Keratinocyte (primary cell): Measurements from ENCODE around the gene FASN. TPM values are rescaled to one million over a fixed set of nuclear protein-coding genes. Genes with fewer than 3 reads are reported as not detected.

ENCODE experiments used
- DNase-seq: peaks from one replicate; pipeline ENCODE4 v3.0.0-alpha.2; 2011; ENCODE audit warnings: low read depth, missing footprints, low spot score
- FAIRE-seq: peaks from 2 replicates; lab custom pipeline; 2011; peaks lifted over from hg19 to GRCh38; lab: Jason Lieb, UNC
- H2AFZ ChIP-seq: 2 replicates; pipeline ENCODE4 v1.6.0; 2012; ENCODE audit warnings: low read length, control low read depth, inconsistent platforms; ENCODE audit not compliant: control insufficient read depth
- H3K27ac ChIP-seq: 2 replicates; pipeline ENCODE4 v1.5.1; 2011; ENCODE audit warnings: low read length; ENCODE audit not compliant: control insufficient read depth, insufficient read depth
- H3K27me3 ChIP-seq: 3 replicates; pipeline ENCODE4 v1.6.0; 2011; ENCODE audit warnings: low read length; ENCODE audit not compliant: control insufficient read depth, insufficient read depth; ENCODE audit errors: extremely low read depth
- H3K36me3 ChIP-seq, 2 experiments: 2 replicates in 1 of 2; 3 replicates in 1 of 2; pipeline ENCODE4 v1.5.1; 2011; ENCODE audit warnings: low read length in 2 of 2, mild to moderate bottlenecking in 1 of 2; ENCODE audit not compliant: control insufficient read depth in 2 of 2, insufficient read depth in 2 of 2; ENCODE audit errors: extremely low read depth in 1 of 2
- H3K4me1 ChIP-seq: 3 replicates; pipeline ENCODE4 v1.5.1; 2011; ENCODE audit warnings: low read length; ENCODE audit not compliant: control insufficient read depth, insufficient read depth; ENCODE audit errors: extremely low read depth
- H3K4me2 ChIP-seq: 3 replicates; pipeline ENCODE4 v1.6.0; 2011; ENCODE audit warnings: low read depth, low read length; ENCODE audit not compliant: control insufficient read depth, insufficient read depth; ENCODE audit errors: extremely low read depth
- H3K4me3 ChIP-seq, 3 experiments: fragments of 200-600 bp in 1 of 3; sonication (generic) in 1 of 3; 2 replicates in 2 of 3; 3 replicates in 1 of 3; pipeline ENCODE4 v1.5.1; 2011 to 2016; ENCODE audit warnings: low read length in 3 of 3, mild to moderate bottlenecking in 3 of 3, control low read depth in 2 of 3, inconsistent platforms in 1 of 3, low read depth in 1 of 3, mixed read lengths in 1 of 3, mixed run types in 1 of 3, moderate library complexity in 1 of 3; ENCODE audit not compliant: control insufficient read depth in 2 of 3, insufficient read depth in 2 of 3; ENCODE audit errors: extremely low read depth in 1 of 3
- H3K79me2 ChIP-seq: 2 replicates; pipeline ENCODE4 v1.6.0; 2012; ENCODE audit warnings: low read length; ENCODE audit not compliant: control insufficient read depth, insufficient read depth
- H3K9ac ChIP-seq: 3 replicates; pipeline ENCODE4 v1.6.0; 2011; ENCODE audit warnings: low read length; ENCODE audit not compliant: control insufficient read depth, insufficient read depth; ENCODE audit errors: extremely low read depth
- H3K9me1 ChIP-seq: 3 replicates; pipeline ENCODE4 v1.6.0; 2011; ENCODE audit warnings: low read length; ENCODE audit not compliant: control insufficient read depth, insufficient read depth; ENCODE audit errors: extremely low read depth
- H3K9me3 ChIP-seq: 2 replicates; pipeline ENCODE4 v1.5.1; 2012; ENCODE audit warnings: low read depth, low read length; ENCODE audit not compliant: control insufficient read depth
- H4K20me1 ChIP-seq: 3 replicates; pipeline ENCODE4 v1.6.0; 2011; ENCODE audit warnings: low read length; ENCODE audit not compliant: control insufficient read depth, insufficient read depth; ENCODE audit errors: extremely low read depth
- EZH2 ChIP-seq: IDR thresholded peaks from one replicate; pipeline ENCODE4 v1.6.1; 2012; ENCODE audit warnings: inconsistent platforms, mild to moderate bottlenecking, low read length, moderate library complexity
- dilution Hi-C: fragments of 300-500 bp; cut with MboI; formaldehyde crosslinking; loops from one replicate; pipeline ENCODE4 v1.7.0; 2020; ENCODE audit warnings: low sequenced_read_pairs; ENCODE audit not compliant: extremely low pct_ligation_motif_present
- polyA plus RNA-seq, 5 experiments: library from polyadenylated mRNA; depleted of rRNA in 3 of 5; stranded (reverse) in 3 of 5; stranded (forward) in 1 of 5; unstranded in 1 of 5; fragments of >200 nt; gene quantifications; 1 replicate in 1 of 5; 2 replicates in 3 of 5; 3 replicates in 1 of 5; pipeline versions ENCODE4 v1.2.1 to v1.2.3, GENCODE V29; 2011 to 2012; ENCODE audit warnings: missing spikeins in 2 of 5, low read depth in 1 of 5, low replicate concordance in 1 of 5
- TF ChIP-seq, protein P1 (sequence below), 3 experiments: IDR thresholded peaks in 1 of 3; conservative IDR thresholded peaks in 1 of 3; optimal IDR thresholded peaks in 1 of 3; 2 replicates in 2 of 3; 3 replicates in 1 of 3; pipeline versions ENCODE3 to v1.5.1; 2011; ENCODE audit warnings: low read length in 3 of 3, mild to moderate bottlenecking in 3 of 3, moderate library complexity in 2 of 3, control low read depth in 1 of 3, inconsistent platforms in 1 of 3; ENCODE audit not compliant: insufficient read depth in 2 of 3; ENCODE audit errors: extremely low read depth in 1 of 3

FASN gene
- polyA plus RNA-seq, 1 donor (not counting 4 experiments of a cell fraction or from before 2014, with no cell fraction given) = 44.7 TPM

DNA sequence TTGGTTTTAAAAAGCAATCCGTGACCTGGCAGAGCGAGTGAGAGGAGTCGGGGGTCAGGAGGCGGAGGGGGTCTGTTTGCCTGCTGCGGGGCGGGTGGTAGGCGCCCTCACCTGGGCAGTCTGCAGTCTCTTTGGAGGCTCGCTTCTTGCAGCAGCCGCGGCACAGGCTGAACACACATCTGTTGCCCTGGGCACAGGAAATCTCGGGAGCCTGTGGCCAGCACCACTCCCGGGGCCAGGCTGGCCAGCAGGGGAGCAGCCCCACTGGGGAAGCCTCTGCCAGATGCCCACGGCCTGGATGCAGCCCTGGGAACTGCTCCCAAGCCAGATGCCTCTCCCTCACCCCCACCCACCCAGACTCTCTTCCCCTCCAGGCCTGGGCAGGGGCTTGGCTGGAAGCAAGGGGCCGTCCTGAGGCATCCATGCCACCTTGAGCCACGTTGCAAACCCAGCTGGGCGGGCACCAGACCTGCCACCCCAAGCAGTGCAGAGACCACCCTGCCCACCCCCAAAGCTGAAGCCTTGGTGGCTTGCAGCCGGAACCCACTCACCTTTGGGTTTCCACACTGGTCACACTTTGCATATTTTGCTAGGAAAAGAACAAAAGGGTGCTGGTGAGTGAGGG lies 39.7 kb downstream of the FASN start:
- Histone ChIP-seq H3K9me1 (no peaks in the 10 kb centered on the region), H3K36me3 (peaks cover 32 to 46% of the 10 kb centered on the region in 2 experiments), H3K4me1 (no peaks in the 10 kb centered on the region), H3K4me3 (no peak overlapping the region), H3K79me2 (peaks cover 8% of the 10 kb centered on the region), H3K27ac (no peak overlapping the region), H3K9me3 (no peaks in the 10 kb centered on the region), H3K9ac (no peak overlapping the region), H2AFZ (no peak overlapping the region), H4K20me1 (peaks cover 3% of the 10 kb centered on the region), H3K4me2 (no peak overlapping the region), H3K27me3 (no peaks in the 10 kb centered on the region)
- DNase-seq = no peak
- TF ChIP-seq, protein P1, sequence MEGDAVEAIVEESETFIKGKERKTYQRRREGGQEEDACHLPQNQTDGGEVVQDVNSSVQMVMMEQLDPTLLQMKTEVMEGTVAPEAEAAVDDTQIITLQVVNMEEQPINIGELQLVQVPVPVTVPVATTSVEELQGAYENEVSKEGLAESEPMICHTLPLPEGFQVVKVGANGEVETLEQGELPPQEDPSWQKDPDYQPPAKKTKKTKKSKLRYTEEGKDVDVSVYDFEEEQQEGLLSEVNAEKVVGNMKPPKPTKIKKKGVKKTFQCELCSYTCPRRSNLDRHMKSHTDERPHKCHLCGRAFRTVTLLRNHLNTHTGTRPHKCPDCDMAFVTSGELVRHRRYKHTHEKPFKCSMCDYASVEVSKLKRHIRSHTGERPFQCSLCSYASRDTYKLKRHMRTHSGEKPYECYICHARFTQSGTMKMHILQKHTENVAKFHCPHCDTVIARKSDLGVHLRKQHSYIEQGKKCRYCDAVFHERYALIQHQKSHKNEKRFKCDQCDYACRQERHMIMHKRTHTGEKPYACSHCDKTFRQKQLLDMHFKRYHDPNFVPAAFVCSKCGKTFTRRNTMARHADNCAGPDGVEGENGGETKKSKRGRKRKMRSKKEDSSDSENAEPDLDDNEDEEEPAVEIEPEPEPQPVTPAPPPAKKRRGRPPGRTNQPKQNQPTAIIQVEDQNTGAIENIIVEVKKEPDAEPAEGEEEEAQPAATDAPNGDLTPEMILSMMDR (optimal IDR thresholded peaks at IDR 0.05 in 1 of 3, IDR thresholded peaks at IDR 0.05 in 1 of 3, conservative IDR thresholded peaks at IDR 0.05 in 1 of 3; ENCODE audit: extremely low read depth in 1 of 3, insufficient read depth in 2 of 3, low read length in 3 of 3) = no peak
- TF ChIP-seq EZH2 = no peak
- dilution Hi-C loops = no loop called here
- FAIRE-seq = no peak

DNA sequence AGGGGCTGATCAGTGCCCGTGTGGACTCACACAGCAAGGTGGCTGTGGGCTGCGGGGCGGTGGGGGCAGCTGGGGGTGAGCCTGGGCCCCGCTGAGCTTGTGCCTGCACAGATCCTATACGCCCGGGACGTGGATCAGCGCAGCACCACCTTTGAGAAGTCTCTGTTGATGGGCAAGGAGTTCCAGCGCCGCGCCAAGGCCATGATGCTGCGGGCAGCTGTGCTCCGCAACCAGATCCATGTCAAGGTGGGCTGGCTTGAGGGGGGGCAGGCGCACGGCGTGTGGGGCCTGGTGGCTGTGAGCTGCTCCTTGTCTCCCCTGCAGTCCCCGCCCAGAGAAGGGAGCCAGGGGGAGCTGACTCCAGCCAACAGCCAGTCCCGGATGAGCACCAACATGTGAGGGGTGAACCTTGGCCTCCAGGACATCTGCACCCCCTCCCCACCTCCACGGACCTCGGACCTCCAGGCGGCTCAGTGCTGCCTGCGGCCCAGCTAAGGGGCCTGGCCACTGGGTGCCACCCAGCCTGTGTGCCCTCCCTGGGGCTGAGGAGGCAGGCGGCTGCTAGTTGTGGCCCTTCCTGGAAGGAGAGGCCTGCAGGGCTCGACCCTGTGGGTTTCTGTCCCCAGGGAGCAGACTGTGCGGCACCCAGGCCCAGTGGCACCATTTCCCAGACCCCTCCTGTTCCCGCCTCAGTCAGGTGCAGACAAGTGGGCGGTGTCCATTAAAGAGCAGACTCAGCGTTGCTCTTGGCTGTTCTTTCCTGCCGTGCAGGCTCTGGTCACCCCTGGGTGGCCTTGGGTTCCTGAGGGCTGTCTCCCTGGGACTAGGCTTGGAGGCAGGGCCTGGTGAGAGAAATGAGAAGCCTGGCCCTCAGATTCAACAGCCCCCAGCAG lies 41.1 kb downstream of the FASN start:
- Histone ChIP-seq H3K79me2 (peaks cover 20% of the 10 kb centered on the region), H3K9me3 (no peaks in the 10 kb centered on the region), H3K27me3 (no peaks in the 10 kb centered on the region), H3K4me2 (no peak overlapping the region), H3K9ac (no peak overlapping the region), H3K27ac (no peak overlapping the region), H2AFZ (no peak overlapping the region), H3K36me3 (peaks cover 30 to 46% of the 10 kb centered on the region in 2 experiments), H3K4me3 (no peak overlapping the region), H4K20me1 (no peaks in the 10 kb centered on the region), H3K9me1 (no peaks in the 10 kb centered on the region), H3K4me1 (peaks cover 6% of the 10 kb centered on the region)
- FAIRE-seq (no peak), DNase-seq (no peak)
- dilution Hi-C loops = no loop called here
- no peak for TF ChIP-seq EZH2
- TF ChIP-seq, protein P1 (optimal IDR thresholded peaks at IDR 0.05 in 1 of 3, IDR thresholded peaks at IDR 0.05 in 1 of 3, conservative IDR thresholded peaks at IDR 0.05 in 1 of 3; ENCODE audit: extremely low read depth in 1 of 3, insufficient read depth in 2 of 3, low read length in 3 of 3) = no peak
